ENCODE measurements around the gene ZNF48. TPM values are rescaled to one million over a fixed set of nuclear protein-coding genes. Genes with fewer than 3 reads are reported as not detected.

Gene ZNF48

DNA sequence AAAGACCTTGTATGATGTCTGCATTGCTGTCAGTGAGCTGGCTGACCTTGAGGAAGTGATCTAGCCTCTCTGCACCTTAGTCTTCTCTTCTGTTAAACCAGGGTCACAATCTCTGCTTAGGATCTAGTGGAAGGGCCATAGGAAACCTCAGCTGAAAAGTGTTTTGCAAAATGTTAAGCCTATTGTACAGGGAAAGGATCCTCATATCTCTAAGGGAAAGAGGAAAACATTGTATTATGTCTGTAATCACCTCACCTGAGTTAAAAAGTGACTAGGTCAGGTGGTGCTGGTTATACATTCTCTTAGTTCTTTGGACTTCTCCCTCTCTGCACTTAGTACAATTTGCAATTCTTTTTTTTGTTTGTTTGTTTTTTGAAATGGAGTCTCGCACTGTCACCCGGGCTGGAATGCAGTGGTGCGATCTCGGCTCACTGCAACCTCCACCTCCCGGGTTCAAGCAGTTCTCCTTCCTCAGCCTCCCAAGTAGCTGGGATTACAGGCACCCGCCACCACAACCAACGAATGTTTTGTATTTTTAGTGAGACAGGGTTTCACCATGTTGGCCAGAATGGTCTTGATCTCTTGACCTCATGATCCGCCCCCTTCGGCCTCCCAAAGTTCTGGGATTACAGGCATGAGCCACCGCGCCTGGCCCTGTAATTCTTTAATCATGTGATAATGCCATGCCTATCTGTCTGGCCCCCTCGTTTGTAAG is 52.4 kb downstream of the ZNF48 start:
- Histone ChIP-seq H3K56ac (ENCODE audit: low read length) (no peak overlapping the region), H4K5ac (ENCODE audit: low read length) (no peak overlapping the region), H2BK5ac (ENCODE audit: low read length) (no peak overlapping the region), H2BK15ac (replicated peaks; ENCODE audit: low read depth) (no peak overlapping the region), H3K9ac (ENCODE audit: low read length) (no peak overlapping the region), H3K4me3 (ENCODE audit: low read length) (no peak overlapping the region), H3K18ac (ENCODE audit: low read length) (no peak overlapping the region), H3K79me1 (ENCODE audit: low read length) (peaks cover 4% of the 10 kb centered on the region), H2AK5ac (ENCODE audit: low read length) (no peak overlapping the region), H3K27ac (ENCODE audit: low read depth, low read length) (no peak overlapping the region), H4K8ac (ENCODE audit: low read depth, low read length) (no peak overlapping the region), H3K27me3 (ENCODE audit: insufficient read depth, low read length, poor library complexity) (no peaks in the 10 kb centered on the region), H3K4me2 (ENCODE audit: low read length) (no peak overlapping the region), H3K4ac (ENCODE audit: low read depth, low read length) (no peak overlapping the region), H3K36me3 (ENCODE audit: control insufficient read depth, insufficient read depth, low read length) (no peaks in the 10 kb centered on the region), H2BK120ac (ENCODE audit: low read depth, low read length) (no peak overlapping the region), H3K4me1 (ENCODE audit: control insufficient read depth, low read depth, low read length) (no peaks in the 10 kb centered on the region), H3K79me2 (ENCODE audit: control insufficient read depth, insufficient read depth, low read length) (peaks cover 2% of the 10 kb centered on the region), H3K23ac (ENCODE audit: low read length) (no peak overlapping the region)
- no peak for DNase-seq
- no CpG with 5 or more reads among the region's 12 CpGs for WGBS (ENCODE audit: extremely low coverage, insufficient coverage, low lambda C conversion rate)

DNA sequence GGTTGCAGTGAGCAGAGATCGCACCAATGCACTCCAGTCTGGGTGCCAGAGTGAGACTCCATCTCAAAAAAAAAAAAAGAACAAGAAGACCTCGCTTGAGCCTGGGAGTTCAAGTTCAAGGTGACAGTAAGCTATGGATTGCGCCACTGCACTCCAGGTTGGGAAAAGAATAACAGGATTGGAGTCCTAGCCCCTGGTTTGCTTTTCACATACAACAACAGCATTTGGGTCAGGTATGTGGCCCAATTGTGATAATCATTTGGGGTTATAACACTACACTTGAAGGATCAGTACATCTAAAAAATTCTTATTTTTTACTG is 53.9 kb downstream of the ZNF48 start:
- H3K4ac ChIP-seq (ENCODE audit: low read depth, low read length): no peak overlapping the region
- no peak for DNase-seq
- no peaks in the 10 kb centered on the region for H3K36me3 ChIP-seq (ENCODE audit: control insufficient read depth, insufficient read depth, low read length)
- H3K23ac ChIP-seq (ENCODE audit: low read length): no peak overlapping the region
- H3K4me1 ChIP-seq (ENCODE audit: control insufficient read depth, low read depth, low read length): no peaks in the 10 kb centered on the region
- H2AK5ac ChIP-seq (ENCODE audit: low read length): no peak overlapping the region
- H3K18ac ChIP-seq (ENCODE audit: low read length): no peak overlapping the region
- H3K27me3 ChIP-seq (ENCODE audit: insufficient read depth, low read length, poor library complexity): no peaks in the 10 kb centered on the region
- WGBS (ENCODE audit: extremely low coverage, insufficient coverage, low lambda C conversion rate): no CpG with 5 or more reads among the region's 3 CpGs
- peaks cover 4% of the 10 kb centered on the region for H3K79me1 ChIP-seq (ENCODE audit: low read length)
- H2BK15ac ChIP-seq (replicated peaks; ENCODE audit: low read depth): no peak overlapping the region
- no peak overlapping the region for H4K5ac ChIP-seq (ENCODE audit: low read length)
- no peak overlapping the region for H2BK120ac ChIP-seq (ENCODE audit: low read depth, low read length)
- H3K9ac ChIP-seq (ENCODE audit: low read length): no peak overlapping the region
- no peak overlapping the region for H3K4me3 ChIP-seq (ENCODE audit: low read length)
- no peak overlapping the region for H3K27ac ChIP-seq (ENCODE audit: low read depth, low read length)
- H3K56ac ChIP-seq (ENCODE audit: low read length): no peak overlapping the region
- H3K79me2 ChIP-seq (ENCODE audit: control insufficient read depth, insufficient read depth, low read length): peaks cover 2% of the 10 kb centered on the region
- H4K8ac ChIP-seq (ENCODE audit: low read depth, low read length): no peak overlapping the region
- H2BK5ac ChIP-seq (ENCODE audit: low read length): no peak overlapping the region
- no peak overlapping the region for H3K4me2 ChIP-seq (ENCODE audit: low read length)

Small RNAs within 50 kb of the gene (small RNA-seq; reads per million reads assigned to genes)
- gene RF00406 (ENCODE audit: insufficient read depth): not detected
